A673 (cell line): Measurements from ENCODE around the gene CALML4. TPM values are rescaled to one million over a fixed set of nuclear protein-coding genes. Genes with fewer than 3 reads are reported as not detected.

Experiments used
- BruUV-seq: library from RNA; stranded (reverse); fragments of 400-500 nt; replicated peaks from 2 replicates; lab custom pipeline; 2021; lab: Mats Ljungman, UMichigan
- CTCF ChIA-PET: fragments of 300-600 bp; sonication (Branson Sonifier 250); formaldehyde crosslinking; loops from one replicate; lab custom pipeline; 2022; ENCODE audit warnings: antibody characterized with exemption; lab: Charles Lee
- POLR2A ChIA-PET: fragments of 300-600 bp; sonication (Branson Sonifier 250); formaldehyde crosslinking; loops from one replicate; lab custom pipeline; 2022; ENCODE audit warnings: antibody characterized with exemption; ENCODE audit not compliant: low non-redundant PET; lab: Charles Lee
- DNase-seq: peaks from one replicate; pipeline ENCODE4 v3.0.0-alpha.2; 2015; ENCODE audit warnings: low spot score
- H3K27ac ChIP-seq: fragments of 200-600 bp; sonication (generic); 2 replicates; pipeline ENCODE4 v1.5.1; 2016; ENCODE audit warnings: mixed run types, low read depth, mild to moderate bottlenecking, mixed read lengths, antibody characterized with exemption, low read length; ENCODE audit not compliant: poor library complexity, severe bottlenecking
- H3K27me3 ChIP-seq: fragments of 200-600 bp; sonication (generic); replicated peaks from 2 replicates; pipeline ENCODE4 v1.6.1; 2017; ENCODE audit warnings: mixed run types, low read depth, mild to moderate bottlenecking, mixed read lengths, antibody characterized with exemption, low read length; ENCODE audit not compliant: insufficient read depth, poor library complexity
- H3K36me3 ChIP-seq: fragments of 200-600 bp; sonication (generic); 2 replicates; pipeline ENCODE4 v1.6.1; 2016; ENCODE audit warnings: mixed run types, mild to moderate bottlenecking, mixed read lengths, antibody characterized with exemption, low read length; ENCODE audit not compliant: insufficient read depth, poor library complexity, severe bottlenecking
- H3K4me1 ChIP-seq: fragments of 200-600 bp; sonication (generic); 2 replicates; pipeline ENCODE4 v1.6.1; 2017; ENCODE audit warnings: mixed run types, mild to moderate bottlenecking, mixed read lengths, antibody characterized with exemption, low read length; ENCODE audit not compliant: insufficient read depth, poor library complexity, severe bottlenecking
- H3K4me3 ChIP-seq: fragments of 200-600 bp; sonication (generic); 2 replicates; pipeline ENCODE4 v1.5.1; 2016; ENCODE audit warnings: low read depth, mixed run types, mild to moderate bottlenecking, mixed read lengths, low read length; ENCODE audit not compliant: poor library complexity, severe bottlenecking
- H3K9me3 ChIP-seq: fragments of 200-600 bp; sonication (generic); 2 replicates; pipeline ENCODE4 v1.6.1; 2016; ENCODE audit warnings: mixed run types, low read depth, mild to moderate bottlenecking, mixed read lengths, antibody characterized with exemption, low read length; ENCODE audit not compliant: poor library complexity, severe bottlenecking
- CTCF ChIP-seq: fragments of 300-800, 200-600 bp; sonication (generic); conservative IDR thresholded peaks from 2 replicates; pipeline ENCODE4 v1.5.1; 2017; ENCODE audit warnings: low read depth, mild to moderate bottlenecking, antibody characterized with exemption, low read length, moderate library complexity, mixed read lengths
- EZH2 ChIP-seq: fragments of 200-600 bp; sonication (generic); IDR thresholded peaks from 2 replicates; pipeline ENCODE4 v1.6.1; 2017; ENCODE audit warnings: borderline replicate concordance, low read depth, mild to moderate bottlenecking, mixed read lengths, antibody characterized with exemption, low read length; ENCODE audit not compliant: poor library complexity, severe bottlenecking
- intact Hi-C: fragments of 100-400 bp; cut with micrococcal nuclease; formaldehyde crosslinking; loops from one replicate; pipeline ENCODE4 v1.10.0; 2022; ENCODE audit not compliant: unreplicated experiment
- total RNA-seq: library from RNA; stranded (reverse); gene quantifications from 2 replicates; pipeline ENCODE4 v1.2.3, GENCODE V29; 2021

Gene CALML4
- total RNA-seq, 1 experiment from 2014 or later = 9.1 TPM

- POLR2A ChIA-PET = no interaction called here
- BruUV-seq = no TSS peak
- Histone ChIP-seq H3K27me3 (no peaks in the 10 kb centered on the region), H3K36me3 (no peaks in the 10 kb centered on the region), H3K9me3 (no peaks in the 10 kb centered on the region), H3K4me1 (peaks cover 10% of the 10 kb centered on the region), H3K27ac (peak overlapping the region; percentile 40), H3K4me3 (no peak overlapping the region)
- TF ChIP-seq CTCF (no peak), EZH2 (no peak)
- CTCF ChIA-PET = no interaction called here
- no peak for DNase-seq
- intact Hi-C loops = no loop called here
These were observed 3.0 kb upstream of the CALML4 start for GRCh38 chr15:68208136-68208535.

DNA sequence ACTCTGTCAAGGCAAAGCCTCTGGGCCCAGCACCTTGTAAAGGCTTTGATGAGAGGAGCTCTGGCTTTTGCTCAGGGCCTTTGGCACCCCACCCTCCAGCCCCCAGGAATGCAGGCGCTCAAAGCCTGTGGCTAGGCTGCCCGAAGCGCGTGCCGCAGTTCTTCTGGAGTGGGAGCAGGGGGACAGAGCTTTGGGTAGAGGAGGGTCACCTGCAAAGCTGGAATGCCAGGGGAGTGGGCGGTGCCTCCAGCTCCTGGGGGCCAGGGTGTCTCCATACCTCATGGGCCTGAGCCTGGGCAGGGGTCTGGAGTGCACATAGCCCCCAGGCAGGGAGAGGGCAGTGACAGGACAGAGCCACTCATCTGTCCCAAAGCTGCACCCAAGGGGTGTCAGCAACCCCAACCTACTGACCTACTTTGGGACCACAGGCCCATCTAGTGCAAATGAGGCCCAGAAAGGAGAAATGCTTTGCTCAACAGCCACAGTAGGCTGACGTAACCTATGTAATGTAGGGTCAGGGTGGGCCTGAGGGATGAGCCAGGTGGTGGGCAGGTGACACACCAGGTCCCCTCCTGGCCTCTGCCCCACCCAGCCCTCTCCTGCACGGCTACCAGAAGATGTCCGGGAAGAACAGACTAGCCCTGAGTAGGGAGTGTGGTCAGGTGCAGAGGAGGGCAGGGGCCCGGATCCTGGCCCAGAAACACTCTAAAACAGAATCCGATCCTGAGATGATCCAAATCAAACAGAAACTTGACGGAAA, 2.2 kb upstream of the CALML4 start:
- ChIA-PET POLR2A (no interaction called here), CTCF (no interaction called here)
- Histone ChIP-seq H3K27ac (peak overlapping the region; percentile 37), H3K27me3 (no peaks in the 10 kb centered on the region), H3K4me1 (peaks cover 10% of the 10 kb centered on the region), H3K36me3 (no peaks in the 10 kb centered on the region), H3K9me3 (no peaks in the 10 kb centered on the region), H3K4me3 (no peak overlapping the region)
- TSS peak; percentile 56 for BruUV-seq
- DNase-seq = no peak
- TF ChIP-seq CTCF (no peak), EZH2 (no peak)
- intact Hi-C loops = no loop called here

DNA sequence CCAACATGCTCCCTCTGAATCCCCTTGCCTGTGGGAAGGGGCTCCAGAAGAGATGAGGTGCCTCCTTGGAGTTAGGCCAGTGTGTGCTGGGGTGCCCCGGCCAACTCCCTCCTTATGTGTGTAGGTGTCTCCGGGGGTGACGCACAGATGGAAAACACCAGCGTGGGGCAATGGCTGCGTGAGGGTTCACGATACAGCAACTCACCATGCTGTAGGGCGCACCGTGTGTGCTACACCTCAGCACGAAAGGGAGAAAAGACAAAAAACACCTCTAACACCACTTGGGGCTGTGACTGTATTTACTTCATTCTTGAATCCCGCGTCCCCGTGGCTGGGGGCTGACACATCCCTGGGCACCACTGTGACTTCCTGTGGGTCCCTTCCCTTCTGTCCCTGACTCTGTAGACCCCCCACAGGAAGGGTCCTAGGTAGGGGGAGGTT, 1.6 kb upstream of the CALML4 start:
- no peak for TF ChIP-seq CTCF
- no peak for TF ChIP-seq EZH2
- intact Hi-C loops = no loop called here
- no peaks in the 10 kb centered on the region for H3K36me3 ChIP-seq
- H3K4me1 ChIP-seq = peaks cover 17% of the 10 kb centered on the region
- ChIA-PET CTCF (no interaction called here), POLR2A (no interaction called here)
- DNase-seq = no peak
- no peak overlapping the region for H3K4me3 ChIP-seq
- peak overlapping the region; percentile 37 for H3K27ac ChIP-seq
- no peaks in the 10 kb centered on the region for H3K27me3 ChIP-seq
- H3K9me3 ChIP-seq = no peaks in the 10 kb centered on the region
- no TSS peak for BruUV-seq
